HepG2 (cell line): ENCODE results near the gene SLC6A12. TPM values are rescaled to one million over a fixed set of nuclear protein-coding genes. Genes with fewer than 3 reads are reported as not detected.

ENCODE experiments used
- ARID4A ChIP-seq: sonication (generic); formaldehyde crosslinking; IDR thresholded peaks from 2 replicates; pipeline ENCODE4 v1.5.0; 2020; ENCODE audit warnings: mild to moderate bottlenecking, missing genetic modification reagents, borderline replicate concordance
- ATF7 ChIP-seq, 2 experiments: fragments of 450-650 bp in 1 of 2; sonication (generic) in 1 of 2; formaldehyde crosslinking in 1 of 2; IDR thresholded peaks; 2 replicates each; pipeline versions ENCODE4 v1.4.0 to v1.6.1; 2016 to 2020; ENCODE audit warnings: antibody characterized with exemption in 1 of 2, mild to moderate bottlenecking in 1 of 2, missing genetic modification reagents in 1 of 2
- BORCS8-MEF2B ChIP-seq: sonication (generic); formaldehyde crosslinking; IDR thresholded peaks from 2 replicates; pipeline ENCODE4 v1.8.0; 2022; ENCODE audit warnings: mild to moderate bottlenecking, missing genetic modification reagents
- CC2D1A ChIP-seq: sonication (generic); formaldehyde crosslinking; IDR thresholded peaks from 2 replicates; pipeline ENCODE4 v1.8.1; 2023; ENCODE audit warnings: mild to moderate bottlenecking, missing genetic modification reagents
- FOXP4 ChIP-seq: sonication (generic); formaldehyde crosslinking; IDR thresholded peaks from 2 replicates; pipeline ENCODE4 v1.4.0; 2020; ENCODE audit warnings: missing genetic modification reagents
- HDAC1 ChIP-seq: sonication (generic); formaldehyde crosslinking; IDR thresholded peaks from 2 replicates; pipeline ENCODE4 v1.5.1; 2020; ENCODE audit warnings: mild to moderate bottlenecking, missing genetic modification reagents
- HOXD1 ChIP-seq: sonication (generic); formaldehyde crosslinking; IDR thresholded peaks from 2 replicates; pipeline ENCODE4 v1.5.0; 2020; ENCODE audit warnings: missing genetic modification reagents
- NCOR1 ChIP-seq: fragments of 200-600 bp; sonication (generic); IDR thresholded peaks from 2 replicates; pipeline ENCODE4 v1.7.0; 2017; ENCODE audit warnings: antibody characterized with exemption, low read length, borderline replicate concordance
- NFIB ChIP-seq: sonication (generic); formaldehyde crosslinking; IDR thresholded peaks from 2 replicates; pipeline ENCODE4 v1.9.0; 2021; ENCODE audit warnings: missing genetic modification reagents, mild to moderate bottlenecking, borderline replicate concordance
- SAP130 ChIP-seq: IDR thresholded peaks from 2 replicates; pipeline ENCODE4 v1.6.1; 2016; ENCODE audit warnings: low read depth
- SRF ChIP-seq: IDR thresholded peaks from 2 replicates; pipeline ENCODE4 v1.6.1; 2011; ENCODE audit warnings: mild to moderate bottlenecking, low read depth, low read length, moderate library complexity
- TEAD3 ChIP-seq: optimal IDR thresholded peaks from 2 replicates; pipeline ENCODE3; 2016; ENCODE audit warnings: borderline replicate concordance
- TFDP1 ChIP-seq: IDR thresholded peaks from 2 replicates; pipeline ENCODE4 v1.6.1; 2016; ENCODE audit warnings: missing compliant biosample characterization, missing genetic modification reagents, borderline replicate concordance
- polyA plus RNA-seq, 8 experiments: library from polyadenylated mRNA; depleted of rRNA in 3 of 8; stranded (reverse) in 7 of 8; unstranded in 1 of 8; fragments of >200 nt; fragmentation: Illumina TruSeq in 4 of 8; extraction: Trizol in 4 of 8; gene quantifications; 2 replicates each; pipeline versions ENCODE4 v1.2.1 to v1.2.3, GENCODE V29; 2011 to 2016; ENCODE audit warnings: low read depth in 4 of 8, missing spikeins in 1 of 8, mixed read lengths in 1 of 8; ENCODE audit not compliant: insufficient read depth in 1 of 8
- total RNA-seq, 5 experiments: library from RNA; depleted of rRNA; stranded (reverse); fragments of >200 nt; fragmentation: Illumina TruSeq; extraction: Trizol; gene quantifications; 2 replicates each; pipeline ENCODE4 v1.2.3, GENCODE V29; 2016; ENCODE audit warnings: low read depth in 1 of 5

Gene SLC6A12
- total and polyA plus RNA-seq, 2 of the 13 experiments (the other 11 are each of a cell fraction or from before 2014, with no cell fraction given) = 3.7 to 18.8 TPM

- TF ChIP-seq ARID4A (CRISPR knock-in tag) = peak; percentile 56; the same call in 1 of the 2 replicates
- TF ChIP-seq TFDP1 (CRISPR knock-in tag) = peak; percentile 20; the same call in 1 of the 2 replicates
- TF ChIP-seq BORCS8-MEF2B (CRISPR knock-in tag) = peak; percentile 18; the same call in 1 of the 2 replicates
- TF ChIP-seq SRF = no peak
- TF ChIP-seq FOXP4 = no peak
- TF ChIP-seq SAP130 (CRISPR knock-in tag) = peak; percentile 65
- peak; percentile 67; the same call in 1 of the 2 replicates for TF ChIP-seq NCOR1
- peak; percentile 62 for TF ChIP-seq TEAD3 (CRISPR knock-in tag)
- no peak for TF ChIP-seq NFIB (CRISPR knock-in tag)
- TF ChIP-seq HOXD1 (CRISPR knock-in tag) = no peak
- no peak for TF ChIP-seq CC2D1A (CRISPR knock-in tag)
- TF ChIP-seq ATF7 (IDR thresholded peaks at IDR 0.05) = no peak
- no peak for TF ChIP-seq ATF7 (CRISPR knock-in tag; IDR thresholded peaks at IDR 0.05)
- TF ChIP-seq HDAC1 (CRISPR knock-in tag) = peak; percentile 49; the same call in 1 of the 2 replicates
Observed at GRCh38 chr12:237026-237815, 23.3 kb upstream of the SLC6A12 start (continued).
